Neural crest cell (in vitro differentiated cells): ENCODE data around the gene CD207. TPM values are rescaled to one million over a fixed set of nuclear protein-coding genes. Genes with fewer than 3 reads are reported as not detected.
A peak's percentile ranks its signal among the peaks of the same experiment; 100 is the strongest.
"Not testable (repeated sequence)": the region's sequence is repeated elsewhere in the genome, so short reads cannot be mapped to it uniquely, and the experiment has no call there.

ENCODE experiments used
- DNase-seq: peaks from one replicate; pipeline ENCODE4 v3.0.0; 2021; ENCODE audit warnings: low read depth, mixed read lengths, low spot score
- H3K27ac Mint-ChIP-seq: one replicate; pipeline ENCODE4 v1.8.0; 2021; ENCODE audit warnings: mild to moderate bottlenecking, mixed read lengths; ENCODE audit not compliant: unreplicated experiment
- H3K27me3 Mint-ChIP-seq: 2 replicates; pipeline ENCODE4 v1.8.0; 2021; ENCODE audit warnings: low read depth, mild to moderate bottlenecking, mixed read lengths
- H3K36me3 Mint-ChIP-seq: 2 replicates; pipeline ENCODE4 v1.8.0; 2021; ENCODE audit warnings: low read depth, mild to moderate bottlenecking, mixed read lengths
- H3K4me1 Mint-ChIP-seq: 2 replicates; pipeline ENCODE4 v1.8.0; 2021; ENCODE audit warnings: mixed read lengths
- H3K4me3 Mint-ChIP-seq: one replicate; pipeline ENCODE4 v1.8.0; 2021; ENCODE audit warnings: mild to moderate bottlenecking, mixed read lengths
- H3K9me3 Mint-ChIP-seq: 2 replicates; pipeline ENCODE4 v1.8.0; 2021; ENCODE audit warnings: mixed read lengths
- CTCF ChIP-seq: fragments of 200-600 bp; sonication (generic); conservative IDR thresholded peaks from 2 replicates; pipeline ENCODE4 v1.5.0; 2021; ENCODE audit warnings: antibody characterized with exemption, mild to moderate bottlenecking
- long read RNA-seq: library from polyadenylated mRNA; unstranded; transcript quantifications from one replicate; pipeline ENCODE4 v2.0.0, GENCODE V29; 2020
- total RNA-seq: library from RNA; stranded (reverse); gene quantifications from 2 replicates; pipeline ENCODE4 v1.2.1, GENCODE V29; 2021

The CD207 gene
- not detected in 2 replicates for total RNA-seq
- long read RNA-seq = 0 reads

GRCh38 chr2:70835643-70836042, at the start of gene CD207:
TSS of gene CD207 (minus strand) at chr2:70835816. CDS start at chr2:70835776, 40 bp downstream.
- DNase-seq = no peak
- H3K4me3 Mint-ChIP-seq = no peak within 1 kb of the TSS
- no peaks in the 10 kb centered on the region for H3K9me3 Mint-ChIP-seq
- H3K27me3 Mint-ChIP-seq = peaks cover 15% of the 10 kb centered on the region
- H3K27ac Mint-ChIP-seq = peak within 1 kb of the TSS; percentile 43
- TF ChIP-seq CTCF = no peak
- no peaks in the 10 kb centered on the region for H3K36me3 Mint-ChIP-seq
- H3K4me1 Mint-ChIP-seq = no peaks in the 10 kb centered on the region

- not testable (repeated sequence) for H3K36me3 Mint-ChIP-seq, DNase-seq, H3K27ac Mint-ChIP-seq, H3K4me1 Mint-ChIP-seq, H3K4me3 Mint-ChIP-seq, H3K9me3 Mint-ChIP-seq
- peaks cover 100% of the 10 kb centered on the region for H3K27me3 Mint-ChIP-seq
These were observed 42.9 kb upstream of the CD207 start for GRCh38 chr2:70878543-70878942.

- not testable (repeated sequence) for H3K4me3 Mint-ChIP-seq, H3K36me3 Mint-ChIP-seq, H3K9me3 Mint-ChIP-seq, DNase-seq, H3K4me1 Mint-ChIP-seq, H3K27ac Mint-ChIP-seq
- peaks cover 100% of the 10 kb centered on the region for H3K27me3 Mint-ChIP-seq
These were observed 40.5 kb upstream of the CD207 start for GRCh38 chr2:70876138-70876537.

GRCh38 chr2:70873541-70873940, 37.9 kb upstream of the CD207 start:
- no peaks in the 10 kb centered on the region for H3K4me1 Mint-ChIP-seq
- H3K27ac Mint-ChIP-seq = no peak overlapping the region
- DNase-seq = no peak
- H3K9me3 Mint-ChIP-seq = no peaks in the 10 kb centered on the region
- peaks cover 86% of the 10 kb centered on the region for H3K27me3 Mint-ChIP-seq
- H3K36me3 Mint-ChIP-seq = no peaks in the 10 kb centered on the region
- no peak overlapping the region for H3K4me3 Mint-ChIP-seq
- TF ChIP-seq CTCF = no peak

- no peak overlapping the region for H3K27ac Mint-ChIP-seq
- DNase-seq = peak; percentile 97
- TF ChIP-seq CTCF = peak; percentile 96
- no peak overlapping the region for H3K4me3 Mint-ChIP-seq
- H3K36me3 Mint-ChIP-seq = no peaks in the 10 kb centered on the region
- no peaks in the 10 kb centered on the region for H3K9me3 Mint-ChIP-seq
- peaks cover 70% of the 10 kb centered on the region for H3K27me3 Mint-ChIP-seq
- no peaks in the 10 kb centered on the region for H3K4me1 Mint-ChIP-seq
These were observed 36.0 kb upstream of the CD207 start for GRCh38 chr2:70871398-70872211.

- Mint-ChIP-seq H3K9me3 (no peaks in the 10 kb centered on the region), H3K27me3 (peaks cover 66% of the 10 kb centered on the region), H3K4me3 (no peak overlapping the region), H3K4me1 (no peaks in the 10 kb centered on the region), H3K27ac (no peak overlapping the region), H3K36me3 (no peaks in the 10 kb centered on the region)
- no peak for DNase-seq
- no peak for TF ChIP-seq CTCF
These were observed 35.2 kb upstream of the CD207 start for GRCh38 chr2:70870790-70871189.
